HCT116 (cell line): Measurements from ENCODE around the gene ATM. TPM values are rescaled to one million over a fixed set of nuclear protein-coding genes. Genes with fewer than 3 reads are reported as not detected.

Experiments used
- ATAC-seq: fragments of 200-7000 bp; cut with Tn5 transposase; 2 replicates; pipeline ENCODE4 v1.9.1; 2020; ENCODE audit warnings: mild to moderate bottlenecking, moderate library complexity
- BruUV-seq: library from RNA; stranded (reverse); fragments of 400-500 nt; replicated peaks from 2 replicates; lab custom pipeline; 2021; lab: Mats Ljungman, UMichigan
- CTCF ChIA-PET: fragments of 300-600 bp; sonication (Branson Sonifier 250); formaldehyde crosslinking; loops from one replicate; lab custom pipeline; 2021; ENCODE audit warnings: antibody characterized with exemption; lab: Charles Lee
- POLR2A ChIA-PET: fragments of 300-600, 350-600 bp; sonication (Branson Sonifier 250); formaldehyde crosslinking; loops from one replicate; lab custom pipeline; 2021; ENCODE audit warnings: antibody characterized with exemption; lab: Charles Lee
- RAD21 ChIA-PET, 2 experiments: fragments of 300-600 bp; sonication (Branson Sonifier 250); formaldehyde crosslinking; loops; one replicate each; lab custom pipeline; 2023; ENCODE audit warnings: low total read pairs in 2 of 2; ENCODE audit not compliant: uncharacterized antibody in 2 of 2, unreplicated experiment in 2 of 2, low non-redundant PET in 1 of 2; lab: Charles Lee
- DNase-seq: peaks from one replicate; pipeline ENCODE4 v3.0.0-alpha.2; 2010; ENCODE audit warnings: low read depth, low spot score
- H2AFZ ChIP-seq: fragments of 200-600 bp; shearing (Covaris generic), sonication (generic); 2 replicates; pipeline ENCODE4 v1.6.1; 2017; ENCODE audit warnings: low read depth, mixed run types, mixed read lengths, antibody characterized with exemption, low read length; ENCODE audit not compliant: poor library complexity, severe bottlenecking
- H3K27ac ChIP-seq: 2 replicates; pipeline ENCODE4 v1.5.1; 2012; ENCODE audit warnings: low read depth, low read length
- H3K27me3 ChIP-seq: fragments of 200-600 bp; sonication (generic); 2 replicates; pipeline ENCODE4 v1.6.1; 2016; ENCODE audit warnings: mixed run types, low read length, mixed read lengths; ENCODE audit not compliant: insufficient read depth
- H3K36me3 ChIP-seq, 2 experiments: fragments of 200-500 bp in 1 of 2; fragments of 200-600 bp in 1 of 2; sonication (Bioruptor generic) in 1 of 2; sonication (generic) in 1 of 2; 2 replicates each; pipeline versions ENCODE4 v1.5.1 to v1.6.1; 2014 to 2016; ENCODE audit warnings: low read length in 2 of 2, inconsistent platforms in 1 of 2, mixed read lengths in 1 of 2, mixed run types in 1 of 2; ENCODE audit not compliant: insufficient read depth in 2 of 2, control insufficient read depth in 1 of 2
- H3K4me1 ChIP-seq, 2 experiments: fragments of 200-600 bp in 1 of 2; sonication (generic) in 1 of 2; 2 replicates each; pipeline versions ENCODE4 v1.5.1 to v1.6.1; 2012 to 2017; ENCODE audit warnings: low read length in 2 of 2, inconsistent platforms in 1 of 2, mild to moderate bottlenecking in 1 of 2, mixed read lengths in 1 of 2, mixed run types in 1 of 2, moderate library complexity in 1 of 2; ENCODE audit not compliant: insufficient read depth in 2 of 2, control insufficient read depth in 1 of 2
- H3K4me2 ChIP-seq: fragments of 200-600 bp; sonication (generic); 2 replicates; pipeline ENCODE4 v1.6.1; 2017; ENCODE audit warnings: mixed run types, low read length, mixed read lengths
- H3K4me3 ChIP-seq, 2 experiments: fragments of 200-600 bp in 1 of 2; sonication (generic) in 1 of 2; replicated peaks in 1 of 2; 2 replicates each; pipeline ENCODE4 v1.5.1; 2011 to 2016; ENCODE audit warnings: low read length in 2 of 2, control low read depth in 1 of 2, low read depth in 1 of 2, mild to moderate bottlenecking in 1 of 2, mixed read lengths in 1 of 2, mixed run types in 1 of 2
- H3K79me2 ChIP-seq: fragments of 200-600 bp; sonication (generic); 2 replicates; pipeline ENCODE4 v1.6.1; 2017; ENCODE audit warnings: mild to moderate bottlenecking, mixed run types, low read length, moderate library complexity, mixed read lengths; ENCODE audit not compliant: insufficient read depth
- H3K9ac ChIP-seq: fragments of 200-600 bp; sonication (generic); 2 replicates; pipeline ENCODE4 v1.6.1; 2016; ENCODE audit warnings: low read length, mixed read lengths
- H3K9me2 ChIP-seq: fragments of 200-600 bp; sonication (generic), shearing (Covaris generic); 2 replicates; pipeline ENCODE4 v1.6.1; 2017; ENCODE audit warnings: mixed run types, mild to moderate bottlenecking, moderate library complexity; ENCODE audit not compliant: insufficient read depth
- H3K9me3 ChIP-seq, 2 experiments: fragments of 200-500 bp in 1 of 2; fragments of 200-600 bp in 1 of 2; sonication (Bioruptor generic) in 1 of 2; sonication (generic) in 1 of 2; 2 replicates each; pipeline ENCODE4 v1.6.1; 2014 to 2017; ENCODE audit warnings: low read length in 2 of 2, mixed read lengths in 2 of 2, inconsistent platforms in 1 of 2, low read depth in 1 of 2, mild to moderate bottlenecking in 1 of 2, mixed run types in 1 of 2, moderate library complexity in 1 of 2; ENCODE audit not compliant: control insufficient read depth in 1 of 2, insufficient read depth in 1 of 2
- H4K20me1 ChIP-seq: fragments of 200-600 bp; sonication (generic), shearing (Covaris generic); 2 replicates; pipeline ENCODE4 v1.6.1; 2017; ENCODE audit warnings: mixed run types, mild to moderate bottlenecking, moderate library complexity; ENCODE audit not compliant: insufficient read depth
- CBX3 ChIP-seq: IDR thresholded peaks from 2 replicates; pipeline ENCODE4 v1.6.1; 2012; ENCODE audit warnings: low read depth
- CEBPB ChIP-seq: IDR thresholded peaks from 2 replicates; pipeline ENCODE4 v1.6.1; 2012; ENCODE audit warnings: low read depth
- ELF1 ChIP-seq: IDR thresholded peaks from 2 replicates; pipeline ENCODE4 v1.6.1; 2012; ENCODE audit warnings: low read depth, borderline replicate concordance
- EZH2 ChIP-seq: fragments of 200-600 bp; sonication (generic); IDR thresholded peaks from 2 replicates; pipeline ENCODE4 v1.6.1; 2017; ENCODE audit warnings: antibody characterized with exemption, mixed run types
- EZH2phosphoT487 ChIP-seq: fragments of 200-600 bp; IDR thresholded peaks from 2 replicates; pipeline ENCODE4 v1.6.1; 2018; ENCODE audit warnings: antibody characterized with exemption, borderline replicate concordance
- FOSL1 ChIP-seq: IDR thresholded peaks from 2 replicates; pipeline ENCODE4 v1.6.1; 2012; ENCODE audit warnings: low read depth
- POLR2A ChIP-seq: IDR thresholded peaks from 2 replicates; pipeline ENCODE4 v1.7.0; 2011; ENCODE audit warnings: borderline replicate concordance; ENCODE audit not compliant: insufficient read depth, insufficient read length; ENCODE audit errors: extremely low read depth
- POLR2AphosphoS5 ChIP-seq: IDR thresholded peaks from 2 replicates; pipeline ENCODE4 v1.6.1; 2011; ENCODE audit warnings: mild to moderate bottlenecking, low read depth, low read length, moderate library complexity
- SIN3A ChIP-seq: IDR thresholded peaks from 2 replicates; pipeline ENCODE4 v1.6.1; 2012; ENCODE audit warnings: low read depth
- TCF7L2 ChIP-seq: IDR thresholded peaks from 2 replicates; pipeline ENCODE4 v1.7.0; 2011; ENCODE audit warnings: borderline replicate concordance, inconsistent platforms; ENCODE audit not compliant: insufficient read depth, insufficient read length; ENCODE audit errors: extremely low read depth
- ZBTB33 ChIP-seq: IDR thresholded peaks from 2 replicates; pipeline ENCODE4 v1.6.1; 2011; ENCODE audit warnings: mild to moderate bottlenecking, low read length, moderate library complexity; ENCODE audit not compliant: insufficient replicate concordance; ENCODE audit errors: extremely low read depth
- ZFX ChIP-seq: fragments of 450-650 bp; IDR thresholded peaks from 2 replicates; pipeline ENCODE4 v1.6.1; 2017
- ZNF274 ChIP-seq: fragments of 200-500 bp; sonication (Bioruptor generic); IDR thresholded peaks from 2 replicates; pipeline ENCODE4 v1.6.1; 2014; ENCODE audit warnings: mild to moderate bottlenecking, low read depth, low read length, inconsistent platforms
- intact Hi-C: fragments of 100-400 bp; cut with micrococcal nuclease; formaldehyde crosslinking; loops from 2 replicates; pipeline ENCODE4 v1.10.0; 2022
- total RNA-seq: library from RNA; stranded (reverse); gene quantifications from one replicate; pipeline ENCODE4 v1.2.1, GENCODE V29; 2021; ENCODE audit not compliant: unreplicated experiment
- TF ChIP-seq, protein P1 (sequence below): IDR thresholded peaks from 2 replicates; pipeline ENCODE4 v1.6.1; 2012
- TF ChIP-seq, protein P2 (sequence below): IDR thresholded peaks from 2 replicates; pipeline ENCODE4 v1.6.1; 2012
- TF ChIP-seq, protein P3 (sequence below), 3 experiments: fragments of 200-600 bp in 1 of 3; sonication (generic) in 1 of 3; IDR thresholded peaks in 2 of 3; conservative IDR thresholded peaks in 1 of 3; 2 replicates each; pipeline ENCODE4 v1.5.1; 2012 to 2017; ENCODE audit warnings: low read depth in 2 of 3, low read length in 2 of 3, antibody characterized with exemption in 1 of 3, borderline replicate concordance in 1 of 3, control low read depth in 1 of 3, mild to moderate bottlenecking in 1 of 3, mixed read lengths in 1 of 3, mixed run types in 1 of 3, moderate library complexity in 1 of 3; ENCODE audit not compliant: insufficient read depth in 1 of 3

Gene ATM
- total RNA-seq, 1 experiment from 2014 or later: 32.2 TPM

DNA sequence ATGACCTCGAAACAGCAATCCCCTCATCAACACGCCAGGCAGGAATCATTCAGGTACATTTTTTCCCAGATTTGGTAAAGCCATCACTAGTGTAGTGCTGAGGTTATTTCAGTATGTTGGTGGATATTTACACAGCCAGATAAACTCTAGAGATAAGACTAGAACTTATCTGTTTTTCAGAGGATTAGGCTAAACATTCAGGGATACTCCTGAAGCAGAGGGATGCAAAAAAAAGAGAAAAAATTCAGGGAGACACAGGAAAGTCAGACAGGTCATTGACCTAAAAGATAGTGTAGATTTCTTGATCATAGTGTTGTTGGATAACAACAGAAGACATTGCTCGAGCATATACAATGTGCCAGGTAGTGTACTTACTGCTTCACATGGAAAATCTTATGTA lies 93.2 kb downstream of the ATM start:
- no peak overlapping the region for H2AFZ ChIP-seq
- no peak overlapping the region for H3K4me3 ChIP-seq
- no peaks in the 10 kb centered on the region for H3K9me3 ChIP-seq
- no peak overlapping the region for H3K9ac ChIP-seq
- no peaks in the 10 kb centered on the region for H3K79me2 ChIP-seq
- TF ChIP-seq ZNF274 (no peak), ZFX (no peak), CBX3 (no peak), SIN3A (no peak), POLR2AphosphoS5 (no peak), EZH2 (no peak)
- TF ChIP-seq, protein P1, sequence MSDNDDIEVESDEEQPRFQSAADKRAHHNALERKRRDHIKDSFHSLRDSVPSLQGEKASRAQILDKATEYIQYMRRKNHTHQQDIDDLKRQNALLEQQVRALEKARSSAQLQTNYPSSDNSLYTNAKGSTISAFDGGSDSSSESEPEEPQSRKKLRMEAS: no peak
- TF ChIP-seq, all 23 proteins: peak for 0
- no peaks in the 10 kb centered on the region for H3K9me2 ChIP-seq
- H3K27me3 ChIP-seq: no peaks in the 10 kb centered on the region
- peaks cover 0 to 15% of the 10 kb centered on the region in 2 experiments; a peak in 2 of 4 replicates for H3K36me3 ChIP-seq
- intact Hi-C loops: no loop called here
- no peaks in the 10 kb centered on the region for H3K4me1 ChIP-seq
- CTCF ChIA-PET: no interaction called here
- RAD21 ChIA-PET: no interaction called here
- ATAC-seq (no peak), DNase-seq (no peak)
- POLR2A ChIA-PET: no interaction called here
- BruUV-seq: no TSS peak
- H3K27ac ChIP-seq: no peak overlapping the region
- H3K4me2 ChIP-seq: no peak overlapping the region
- no peaks in the 10 kb centered on the region for H4K20me1 ChIP-seq

- Histone ChIP-seq H3K4me3 (no peak overlapping the region), H3K36me3 (peaks cover 8 to 11% of the 10 kb centered on the region in 2 experiments; a peak in 2 of 4 replicates), H3K79me2 (no peaks in the 10 kb centered on the region), H3K9ac (no peak overlapping the region), H3K4me1 (0 out of 4 replicates have a peak, but pooled peaks cover 0 to 3% of the 10 kb centered on the region in 2 experiments), H3K9me3 (no peaks in the 10 kb centered on the region), H3K27me3 (no peaks in the 10 kb centered on the region), H2AFZ (no peak overlapping the region), H3K27ac (no peak overlapping the region), H3K4me2 (no peak overlapping the region), H3K9me2 (no peaks in the 10 kb centered on the region), H4K20me1 (no peaks in the 10 kb centered on the region)
- BruUV-seq: no TSS peak
- ATAC-seq (no peak), DNase-seq (no peak)
- ChIA-PET CTCF (no interaction called here), RAD21 (no interaction called here), POLR2A (no interaction called here)
- intact Hi-C loops: no loop called here
- TF ChIP-seq ZNF274 (no peak), ELF1 (no peak), POLR2A (no peak), CBX3 (no peak), ZBTB33 (no peak), TCF7L2 (no peak), EZH2phosphoT487 (no peak), SIN3A (no peak), CEBPB (no peak), FOSL1 (no peak), POLR2AphosphoS5 (no peak)
- TF ChIP-seq, protein P2, sequence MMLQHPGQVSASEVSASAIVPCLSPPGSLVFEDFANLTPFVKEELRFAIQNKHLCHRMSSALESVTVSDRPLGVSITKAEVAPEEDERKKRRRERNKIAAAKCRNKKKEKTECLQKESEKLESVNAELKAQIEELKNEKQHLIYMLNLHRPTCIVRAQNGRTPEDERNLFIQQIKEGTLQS: no peak
- TF ChIP-seq, protein P3, sequence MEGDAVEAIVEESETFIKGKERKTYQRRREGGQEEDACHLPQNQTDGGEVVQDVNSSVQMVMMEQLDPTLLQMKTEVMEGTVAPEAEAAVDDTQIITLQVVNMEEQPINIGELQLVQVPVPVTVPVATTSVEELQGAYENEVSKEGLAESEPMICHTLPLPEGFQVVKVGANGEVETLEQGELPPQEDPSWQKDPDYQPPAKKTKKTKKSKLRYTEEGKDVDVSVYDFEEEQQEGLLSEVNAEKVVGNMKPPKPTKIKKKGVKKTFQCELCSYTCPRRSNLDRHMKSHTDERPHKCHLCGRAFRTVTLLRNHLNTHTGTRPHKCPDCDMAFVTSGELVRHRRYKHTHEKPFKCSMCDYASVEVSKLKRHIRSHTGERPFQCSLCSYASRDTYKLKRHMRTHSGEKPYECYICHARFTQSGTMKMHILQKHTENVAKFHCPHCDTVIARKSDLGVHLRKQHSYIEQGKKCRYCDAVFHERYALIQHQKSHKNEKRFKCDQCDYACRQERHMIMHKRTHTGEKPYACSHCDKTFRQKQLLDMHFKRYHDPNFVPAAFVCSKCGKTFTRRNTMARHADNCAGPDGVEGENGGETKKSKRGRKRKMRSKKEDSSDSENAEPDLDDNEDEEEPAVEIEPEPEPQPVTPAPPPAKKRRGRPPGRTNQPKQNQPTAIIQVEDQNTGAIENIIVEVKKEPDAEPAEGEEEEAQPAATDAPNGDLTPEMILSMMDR (IDR thresholded peaks at IDR 0.05 in 2 of 3, conservative IDR thresholded peaks at IDR 0.05 in 1 of 3; ENCODE audit: borderline replicate concordance in 1 of 3, insufficient read depth in 1 of 3, low read depth in 2 of 3, low read length in 2 of 3): no peak
Measured at GRCh38 chr11:108319541-108320145, 96.8 kb downstream of the ATM start.
